Ishikawa (cell line): Measurements from ENCODE around the gene ADD3.

Experiments
- CEBPB ChIP-seq: IDR thresholded peaks from 2 replicates; pipeline ENCODE4 v1.6.1; 2012
- CREB1 ChIP-seq: IDR thresholded peaks from 2 replicates; pipeline ENCODE4 v1.6.1; 2012; ENCODE audit warnings: low read depth
- EGR1 ChIP-seq: IDR thresholded peaks from 2 replicates; pipeline ENCODE4 v1.6.1; 2012
- EP300 ChIP-seq: IDR thresholded peaks from 2 replicates; pipeline ENCODE4 v1.6.1; 2012; ENCODE audit warnings: borderline replicate concordance
- FOXM1 ChIP-seq: IDR thresholded peaks from 2 replicates; pipeline ENCODE4 v1.6.1; 2012; ENCODE audit warnings: low read depth, borderline replicate concordance
- MAX ChIP-seq: IDR thresholded peaks from 2 replicates; pipeline ENCODE4 v1.6.1; 2012
- NFIC ChIP-seq: IDR thresholded peaks from 2 replicates; pipeline ENCODE4 v1.6.1; 2012
- RAD21 ChIP-seq: IDR thresholded peaks from 2 replicates; pipeline ENCODE4 v1.6.1; 2012; ENCODE audit warnings: low read depth
- REST ChIP-seq: IDR thresholded peaks from 2 replicates; pipeline ENCODE4 v1.6.1; 2012; ENCODE audit warnings: low read depth, mild to moderate bottlenecking
- TAF1 ChIP-seq: IDR thresholded peaks from 2 replicates; pipeline ENCODE4 v1.6.1; 2012; ENCODE audit warnings: low read depth, mild to moderate bottlenecking
- TCF12 ChIP-seq: IDR thresholded peaks from 2 replicates; pipeline ENCODE4 v1.6.1; 2012; ENCODE audit warnings: low read depth
- TEAD4 ChIP-seq: IDR thresholded peaks from 2 replicates; pipeline ENCODE4 v1.6.1; 2012
- USF1 ChIP-seq: IDR thresholded peaks from 2 replicates; pipeline ENCODE4 v1.6.1; 2012
- YY1 ChIP-seq: IDR thresholded peaks from 2 replicates; pipeline ENCODE4 v1.6.1; 2012; ENCODE audit warnings: low read depth
- ZBTB7A ChIP-seq: IDR thresholded peaks from 2 replicates; pipeline ENCODE4 v1.6.1; 2012; ENCODE audit warnings: low read depth

The ADD3 gene

GRCh38 chr10:110045772-110046171 lies 38.0 kb downstream of the ADD3 start:
- TF ChIP-seq CREB1 (no peak), NFIC (no peak), EP300 (no peak), MAX (no peak), EGR1 (no peak), RAD21 (no peak), TEAD4 (no peak), YY1 (no peak), USF1 (no peak), ZBTB7A (no peak), FOXM1 (no peak), REST (no peak), TCF12 (no peak), TAF1 (no peak), CEBPB (no peak)

GRCh38 chr10:110048781-110049180 lies 41.0 kb downstream of the ADD3 start:
- TF ChIP-seq USF1 (no peak), EP300 (no peak), CEBPB (no peak), FOXM1 (no peak), TEAD4 (no peak), MAX (no peak)

- no peak for TF ChIP-seq TCF12
- no peak for TF ChIP-seq TAF1
- TF ChIP-seq ZBTB7A: no peak
- no peak for TF ChIP-seq REST
- no peak for TF ChIP-seq NFIC
These were observed 43.7 kb downstream of the ADD3 start for GRCh38 chr10:110051487-110051886.

- TF ChIP-seq REST (no peak), FOXM1 (no peak)
These were observed 45.1 kb downstream of the ADD3 start for GRCh38 chr10:110052916-110053315.

- TF ChIP-seq REST (no peak), FOXM1 (no peak), CREB1 (no peak), TCF12 (no peak)
These were observed 49.0 kb downstream of the ADD3 start for GRCh38 chr10:110056822-110057221.
